Measurements from ENCODE around the gene CLCN6. TPM values are rescaled to one million over a fixed set of nuclear protein-coding genes. Genes with fewer than 3 reads are reported as not detected.

The CLCN6 gene
- total and polyA plus RNA-seq, 2 of the 8 experiments (the other 6 are each of a cell fraction or from before 2014, with no cell fraction given): 15.7 to 26.0 TPM

GRCh38 chr1:11769274-11769673 is 36.7 kb upstream of the CLCN6 start:
- Histone ChIP-seq H3K23ac (ENCODE audit: insufficient read length) (no peak overlapping the region), H2BK5ac (ENCODE audit: low read depth, low read length) (no peak overlapping the region), H3K23me2 (ENCODE audit: low read depth, low read length) (no peaks in the 10 kb centered on the region), H4K20me1 (replicated peaks in 1 of 2; ENCODE audit: control insufficient read depth in 1 of 2, insufficient read depth in 2 of 2, low read length in 2 of 2) (no peaks in the 10 kb centered on the region), H2BK15ac (ENCODE audit: low read length) (no peak overlapping the region), H3K4me1 (replicated peaks in 1 of 4; ENCODE audit: control insufficient read depth in 3 of 4, insufficient read depth in 4 of 4, low read length in 3 of 4) (no peaks in the 10 kb centered on the region), H3K4me3 (ENCODE audit: extremely low read depth in 1 of 4, insufficient read depth in 2 of 4, low read depth in 3 of 4, low read length in 4 of 4) (no peak overlapping the region), H3K27ac (ENCODE audit: low read depth, low read length) (no peak overlapping the region), H4K91ac (replicated peaks; ENCODE audit: insufficient read length, low read length) (no peak overlapping the region), H3K56ac (replicated peaks; ENCODE audit: insufficient read length, low read depth, low read length) (no peak overlapping the region), H3K4me2 (ENCODE audit: insufficient read depth in 1 of 2, low read depth in 2 of 2, low read length in 2 of 2) (no peak overlapping the region), H3K9ac (replicated peaks in 1 of 4; ENCODE audit: extremely low read depth in 1 of 4, low read depth in 3 of 4, low read length in 3 of 4) (no peak overlapping the region), H4K5ac (ENCODE audit: insufficient read length, low read depth, low read length) (no peak overlapping the region), H3K9me3 (ENCODE audit: insufficient read depth in 2 of 2, low read depth in 1 of 2, low read length in 1 of 2) (no peaks in the 10 kb centered on the region), H3K18ac (ENCODE audit: extremely low read depth, low read length) (no peak overlapping the region), H3K36me3 (ENCODE audit: control insufficient read depth in 2 of 4, insufficient read depth in 4 of 4, low read length in 3 of 4) (no peaks in the 10 kb centered on the region), H3K79me1 (ENCODE audit: low read depth, low read length) (no peaks in the 10 kb centered on the region), H2BK120ac (replicated peaks; ENCODE audit: low read depth, low read length) (no peak overlapping the region), H3K79me2 (ENCODE audit: control insufficient read depth in 1 of 2, insufficient read depth in 2 of 2, low read length in 2 of 2) (no peaks in the 10 kb centered on the region), H2BK20ac (ENCODE audit: low read length) (no peak overlapping the region), H2AK5ac (ENCODE audit: low read depth, low read length) (no peak overlapping the region), H3K4ac (replicated peaks; ENCODE audit: insufficient read length, low read depth, low read length) (no peak overlapping the region), H2BK12ac (ENCODE audit: low read depth, low read length) (no peak overlapping the region), H4K8ac (ENCODE audit: extremely low read depth, insufficient read depth, low read length) (no peak overlapping the region), H2AFZ (ENCODE audit: low read length) (no peak overlapping the region), H3K27me3 (replicated peaks in 1 of 4; ENCODE audit: control insufficient read depth in 3 of 4, extremely low read depth in 1 of 4, insufficient read depth in 3 of 4, low read length in 3 of 4) (peaks cover 0 to 5% (median 0%) of the 10 kb centered on the region in 4 experiments; a peak in 4 of 7 replicates), H3K14ac (ENCODE audit: insufficient read length) (no peak overlapping the region)
- ChIA-PET POLR2A (ENCODE audit: partially characterized antibody) (interaction anchor here (1.0 kb wide), 1 partner anchor 8 kb away, joined by 3 read pairs; no protein-coding TSS in a partner anchor), CTCF (ENCODE audit: partially characterized antibody) (interaction anchor here (0.7 to 1.3 kb wide), 4 partner anchors 11 to 594 kb away, joined by 3 to 4 read pairs (median 3); no protein-coding TSS in a partner anchor)
- DNase-seq (ENCODE audit: low read depth in 1 of 2, low spot score in 2 of 2) (no peak), FAIRE-seq (no peak)
- TF ChIP-seq CREB1 (IDR thresholded peaks at IDR 0.05): no peak
- no peak for TF ChIP-seq TEAD4 (IDR thresholded peaks at IDR 0.05; ENCODE audit: low read depth, low read length)
- TF ChIP-seq TCF12 (IDR thresholded peaks at IDR 0.05; ENCODE audit: low read depth, low read length): no peak
- TF ChIP-seq CEBPB (IDR thresholded peaks at IDR 0.05; ENCODE audit: low read depth, low read length): no peak
- TF ChIP-seq, protein P1, sequence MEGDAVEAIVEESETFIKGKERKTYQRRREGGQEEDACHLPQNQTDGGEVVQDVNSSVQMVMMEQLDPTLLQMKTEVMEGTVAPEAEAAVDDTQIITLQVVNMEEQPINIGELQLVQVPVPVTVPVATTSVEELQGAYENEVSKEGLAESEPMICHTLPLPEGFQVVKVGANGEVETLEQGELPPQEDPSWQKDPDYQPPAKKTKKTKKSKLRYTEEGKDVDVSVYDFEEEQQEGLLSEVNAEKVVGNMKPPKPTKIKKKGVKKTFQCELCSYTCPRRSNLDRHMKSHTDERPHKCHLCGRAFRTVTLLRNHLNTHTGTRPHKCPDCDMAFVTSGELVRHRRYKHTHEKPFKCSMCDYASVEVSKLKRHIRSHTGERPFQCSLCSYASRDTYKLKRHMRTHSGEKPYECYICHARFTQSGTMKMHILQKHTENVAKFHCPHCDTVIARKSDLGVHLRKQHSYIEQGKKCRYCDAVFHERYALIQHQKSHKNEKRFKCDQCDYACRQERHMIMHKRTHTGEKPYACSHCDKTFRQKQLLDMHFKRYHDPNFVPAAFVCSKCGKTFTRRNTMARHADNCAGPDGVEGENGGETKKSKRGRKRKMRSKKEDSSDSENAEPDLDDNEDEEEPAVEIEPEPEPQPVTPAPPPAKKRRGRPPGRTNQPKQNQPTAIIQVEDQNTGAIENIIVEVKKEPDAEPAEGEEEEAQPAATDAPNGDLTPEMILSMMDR (IDR thresholded peaks at IDR 0.05; ENCODE audit: control extremely low read depth in 1 of 3, insufficient read depth in 1 of 3, low read depth in 1 of 3, low read length in 3 of 3): no peak
- TF ChIP-seq RNF2 (IDR thresholded peaks at IDR 0.05; ENCODE audit: borderline replicate concordance, low read depth, low read length, missing control alignments, poor library complexity, severe bottlenecking): no peak
- WGBS, 2 experiments (ENCODE audit: extremely low coverage in 1 of 2, insufficient coverage in 1 of 2, insufficient read length in 1 of 2, insufficient replicate concordance in 2 of 2, low coverage in 1 of 2, low lambda C conversion rate in 2 of 2, missing lambda C conversion rate in 1 of 2): 91% methylated on average over 4 of the region's 4 CpGs; no CpG with 5 or more reads in 1 of the 2 experiments
